CD4-positive, alpha-beta T cell (primary cell): ENCODE results near the gene PPP6R2. TPM values are rescaled to one million over a fixed set of nuclear protein-coding genes. Genes with fewer than 3 reads are reported as not detected.

Experiments
- ATAC-seq: fragments of 200-7000 bp; cut with Tn5 transposase; one replicate; pipeline ENCODE4 v1.10.0; 2022; ENCODE audit warnings: mild to moderate bottlenecking; ENCODE audit not compliant: poor library complexity
- CTCF ChIA-PET: fragments of 350-600 bp; sonication (Branson Sonifier 250); formaldehyde crosslinking; loops from one replicate; lab custom pipeline; 2021; ENCODE audit warnings: antibody characterized with exemption, inconsistent platforms; lab: Charles Lee
- POLR2A ChIA-PET: fragments of 350-600 bp; sonication (Branson Sonifier 250); formaldehyde crosslinking; loops from one replicate; lab custom pipeline; 2021; ENCODE audit warnings: antibody characterized with exemption, inconsistent platforms; lab: Charles Lee
- DNase-seq, 14 experiments: peaks; one replicate each; pipeline ENCODE4 v3.0.0-alpha.2; 2013 to 2020; ENCODE audit warnings: mixed read lengths in 2 of 14
- H3K27ac ChIP-seq, 2 donors: one replicate each; pipeline versions ENCODE4 v1.5.1 to v1.7.0; 2013; ENCODE audit warnings: low read length in 2 of 2, low read depth in 1 of 2, mild to moderate bottlenecking in 1 of 2
- H3K27me3 ChIP-seq, 2 experiments: 1 replicate in 1 of 2; 2 replicates in 1 of 2; pipeline versions ENCODE4 v1.6.1 to v1.7.0; 2013; ENCODE audit warnings: low read length in 2 of 2, control low read depth in 1 of 2, mild to moderate bottlenecking in 1 of 2, moderate library complexity in 1 of 2; ENCODE audit not compliant: insufficient read depth in 2 of 2, control insufficient read depth in 1 of 2
- H3K36me3 ChIP-seq: one replicate; pipeline ENCODE4 v1.6.1; 2013; ENCODE audit warnings: low read length, control low read depth; ENCODE audit not compliant: insufficient read depth
- H3K4me1 ChIP-seq: one replicate; pipeline ENCODE4 v1.6.1; 2013; ENCODE audit warnings: low read length, control low read depth; ENCODE audit not compliant: insufficient read depth
- H3K4me3 ChIP-seq: one replicate; pipeline ENCODE4 v1.5.1; 2013; ENCODE audit warnings: mild to moderate bottlenecking, low read length, moderate library complexity
- H3K9me3 ChIP-seq, 2 experiments: 1 replicate in 1 of 2; 2 replicates in 1 of 2; pipeline versions ENCODE4 v1.6.1 to v1.7.0; 2013; ENCODE audit warnings: low read length in 2 of 2, mild to moderate bottlenecking in 2 of 2, control low read depth in 1 of 2, moderate library complexity in 1 of 2; ENCODE audit not compliant: control insufficient read depth in 1 of 2, insufficient read depth in 1 of 2
- H3K27ac Mint-ChIP-seq: one replicate; pipeline ENCODE4 v1.8.0; 2020; ENCODE audit warnings: mixed read lengths
- H3K27me3 Mint-ChIP-seq: one replicate; pipeline ENCODE4 v1.8.0; 2021; ENCODE audit warnings: mixed read lengths
- H3K36me3 Mint-ChIP-seq: one replicate; pipeline ENCODE4 v1.8.0; 2021; ENCODE audit warnings: low read depth, mixed read lengths
- H3K4me1 Mint-ChIP-seq: one replicate; pipeline ENCODE4 v1.8.0; 2021; ENCODE audit warnings: low read depth, mixed read lengths
- H3K4me3 Mint-ChIP-seq: one replicate; pipeline ENCODE4 v1.8.0; 2020; ENCODE audit warnings: mild to moderate bottlenecking, mixed read lengths
- H3K9me3 Mint-ChIP-seq: one replicate; pipeline ENCODE4 v1.8.0; 2020; ENCODE audit warnings: mixed read lengths
- CTCF ChIP-seq: fragments of 200-600 bp; IDR thresholded peaks from one replicate; pipeline ENCODE4 v1.8.0; 2022; ENCODE audit warnings: antibody characterized with exemption, mild to moderate bottlenecking
- intact Hi-C, 2 experiments: fragments of 100-400 bp; cut with DNase I in 1 of 2; cut with micrococcal nuclease in 1 of 2; formaldehyde crosslinking; loops; one replicate each; pipeline versions ENCODE4 v1.15.1 to v1.9.0; 2023 to 2025; cut with DNase I, micrococcal nuclease
- total RNA-seq, 174 experiments: library from RNA in 2 of 174; stranded (reverse) in 2 of 174; gene quantifications; one replicate each; pipeline ENCODE4 v1.2.3 and lab custom pipeline; 2021 to 2026

PPP6R2 gene
- total RNA-seq, 2 experiments from 2014 or later: 47.1 to 48.0 TPM

GRCh38 chr22:50308986-50309600 is 34.0 kb upstream of the PPP6R2 start:
- Mint-ChIP-seq H3K4me1 (peaks cover 5% of the 10 kb centered on the region), H3K27me3 (peaks cover 17% of the 10 kb centered on the region), H3K4me3 (peak overlapping the region; percentile 54), H3K9me3 (no peaks in the 10 kb centered on the region), H3K27ac (no peak overlapping the region), H3K36me3 (no peaks in the 10 kb centered on the region)
- no peak for ATAC-seq
- no peak overlapping the region for H3K4me3 ChIP-seq
- intact Hi-C loops: no loop called here
- H3K4me1 ChIP-seq: peaks cover 28% of the 10 kb centered on the region
- no peak for DNase-seq
- ChIA-PET POLR2A (no interaction called here), CTCF (no interaction called here)
- H3K27ac ChIP-seq: no peak overlapping the region
- no peak for TF ChIP-seq CTCF
- peaks cover 0 to 14% of the 10 kb centered on the region in 2 experiments for H3K9me3 ChIP-seq
- peaks cover 2% of the 10 kb centered on the region for H3K36me3 ChIP-seq
- peaks cover 21 to 31% of the 10 kb centered on the region in 2 experiments for H3K27me3 ChIP-seq

DNA sequence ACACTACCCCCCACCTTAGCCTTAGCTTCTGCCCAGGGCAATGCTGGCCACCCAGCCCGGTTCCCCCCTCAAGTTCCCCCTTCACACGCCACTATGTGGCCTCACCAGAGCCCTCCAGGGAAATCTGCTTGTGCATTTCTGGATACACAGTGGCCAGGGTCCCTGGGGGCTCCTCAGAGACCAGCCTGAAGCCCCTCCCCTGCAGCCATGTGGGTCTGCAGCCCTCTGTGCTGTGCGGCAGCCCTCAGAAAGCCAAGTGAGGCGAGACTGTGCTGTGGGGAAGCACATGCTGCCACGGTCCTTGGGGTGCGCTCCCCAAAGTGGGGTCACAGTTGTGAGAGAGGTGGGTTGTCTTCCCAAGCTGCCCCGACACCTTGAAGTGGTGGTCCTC is 33.5 kb upstream of the PPP6R2 start:
- peaks cover 10% of the 10 kb centered on the region for H3K4me1 Mint-ChIP-seq
- no peaks in the 10 kb centered on the region for H3K36me3 Mint-ChIP-seq
- peaks cover 12% of the 10 kb centered on the region for H3K27me3 Mint-ChIP-seq
- H3K27ac Mint-ChIP-seq: no peak overlapping the region
- no peak for TF ChIP-seq CTCF
- H3K27me3 ChIP-seq: peaks cover 19 to 28% of the 10 kb centered on the region in 2 experiments
- H3K4me3 Mint-ChIP-seq: no peak overlapping the region
- no peak for ATAC-seq
- no peak overlapping the region for H3K27ac ChIP-seq
- no peak overlapping the region for H3K4me3 ChIP-seq
- H3K9me3 ChIP-seq: peaks cover 0 to 14% of the 10 kb centered on the region in 2 experiments
- H3K9me3 Mint-ChIP-seq: no peaks in the 10 kb centered on the region
- H3K4me1 ChIP-seq: peaks cover 33% of the 10 kb centered on the region
- no peak for DNase-seq
- peaks cover 2% of the 10 kb centered on the region for H3K36me3 ChIP-seq
- CTCF ChIA-PET: no interaction called here
- POLR2A ChIA-PET: no interaction called here
- intact Hi-C loops: no loop called here

DNA sequence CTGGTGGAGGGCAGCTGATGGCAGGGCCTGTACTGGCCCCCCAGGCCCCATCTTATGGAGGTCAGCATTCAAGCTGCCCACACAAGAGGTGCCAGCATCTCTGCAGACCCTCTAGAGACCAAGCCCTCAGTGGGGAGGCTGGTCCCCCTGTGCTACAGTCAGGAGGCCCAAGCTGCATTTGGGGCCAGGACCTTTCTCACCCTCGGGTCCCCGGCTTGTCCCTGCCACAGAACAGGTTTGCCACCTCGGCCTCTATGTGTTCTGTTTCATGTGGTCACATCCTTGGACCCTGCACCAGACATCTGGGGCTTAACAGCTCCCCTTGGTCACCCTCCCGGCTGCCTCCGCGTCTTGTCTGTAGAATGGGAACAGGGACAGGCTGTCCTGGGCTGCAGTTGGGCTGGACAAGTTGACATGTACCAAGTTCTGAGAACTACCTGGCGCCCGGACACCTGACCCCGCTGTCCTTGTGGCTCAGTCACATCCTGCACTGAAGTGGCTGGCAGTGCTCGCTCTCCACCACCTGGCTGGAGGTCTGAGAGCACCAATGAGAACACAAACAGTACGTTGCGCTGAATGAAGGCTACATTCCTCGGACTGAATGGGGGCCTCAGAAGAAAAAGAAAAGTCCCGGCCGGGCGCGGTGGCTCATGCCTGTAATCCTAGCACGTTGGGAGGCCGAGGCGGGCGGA is 33.0 kb upstream of the PPP6R2 start:
- Histone ChIP-seq H3K9me3 (peaks cover 0 to 10% of the 10 kb centered on the region in 2 experiments), H3K4me3 (no peak overlapping the region), H3K27ac (no peak overlapping the region), H3K36me3 (peaks cover 2% of the 10 kb centered on the region), H3K27me3 (peaks cover 15 to 28% of the 10 kb centered on the region in 2 experiments), H3K4me1 (peaks cover 38% of the 10 kb centered on the region)
- peak overlapping the region; percentile 38 for H3K4me3 Mint-ChIP-seq
- intact Hi-C loops: no loop called here
- no peak overlapping the region for H3K27ac Mint-ChIP-seq
- no peaks in the 10 kb centered on the region for H3K36me3 Mint-ChIP-seq
- DNase-seq (no peak), ATAC-seq (no peak)
- H3K4me1 Mint-ChIP-seq: peaks cover 12% of the 10 kb centered on the region
- ChIA-PET CTCF (no interaction called here), POLR2A (no interaction called here)
- no peak for TF ChIP-seq CTCF
- H3K9me3 Mint-ChIP-seq: no peaks in the 10 kb centered on the region
- H3K27me3 Mint-ChIP-seq: peaks cover 12% of the 10 kb centered on the region
